Medulla oblongata (tissue), 1 donor: ENCODE measurements around the gene WDR88.
"Not testable (repeated sequence)": the region's sequence is repeated elsewhere in the genome, so short reads cannot be mapped to it uniquely, and the experiment has no call there.

Experiments used
- DNase-seq: peaks from one replicate; pipeline ENCODE4 v3.0.0-alpha.2; 2015; ENCODE audit errors: extremely low spot score

WDR88 gene

GRCh38 chr19:33196446-33197193, 64.7 kb downstream of the WDR88 start:
- DNase-seq, result no peak

DNA sequence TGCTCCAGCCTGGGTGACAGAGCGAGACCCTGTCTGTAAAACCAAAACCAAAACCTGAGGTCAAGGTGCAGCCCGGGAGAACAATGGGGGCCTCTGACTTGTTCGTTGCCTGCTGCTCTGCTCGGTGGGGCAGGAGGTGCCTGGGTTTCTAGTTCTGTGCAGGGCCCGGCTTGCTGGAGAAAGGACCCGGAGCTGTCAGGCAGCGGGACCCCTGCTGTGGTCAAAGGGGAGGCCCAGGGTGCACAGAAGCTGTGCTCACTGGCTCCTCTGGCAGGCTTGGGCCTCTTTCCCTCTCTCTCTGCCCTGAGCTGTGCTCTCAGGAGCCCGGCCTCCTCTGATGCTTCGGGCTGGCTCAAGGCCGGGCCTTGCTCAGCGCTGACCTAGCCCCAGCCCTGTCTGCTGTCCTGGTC, 65.7 kb downstream of the WDR88 start:
- DNase-seq, result no peak

- DNase-seq, result no peak
These were observed 66.3 kb downstream of the WDR88 start for GRCh38 chr19:33198169-33198568.

- no peak for DNase-seq
These were observed 67.7 kb downstream of the WDR88 start for GRCh38 chr19:33199441-33200265.

DNA sequence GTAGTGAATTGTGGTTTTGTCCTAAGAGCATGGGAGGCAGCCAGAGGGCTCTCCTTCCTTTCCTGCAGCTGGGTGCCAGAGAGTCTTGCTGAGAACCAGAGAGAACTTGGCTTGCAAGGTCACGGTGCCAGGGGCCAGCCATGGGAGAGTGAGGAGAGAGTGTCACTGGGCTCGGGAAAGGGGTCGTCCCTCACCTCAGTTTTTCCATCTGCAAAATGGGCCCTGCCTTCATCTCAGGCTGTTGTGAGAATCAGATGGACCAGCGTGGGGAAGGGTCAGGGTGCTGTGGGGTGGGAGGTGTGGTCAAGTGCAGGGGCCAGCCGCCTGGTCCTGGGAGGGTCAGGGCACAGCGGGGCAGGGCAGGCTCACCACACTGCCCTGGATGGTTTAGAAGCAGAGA, 69.6 kb downstream of the WDR88 start:
- no peak for DNase-seq

GRCh38 chr19:33201886-33202545, 70.1 kb downstream of the WDR88 start:
- DNase-seq, result no peak

GRCh38 chr19:33202546-33203507, 70.9 kb downstream of the WDR88 start:
- DNase-seq, result no peak

DNA sequence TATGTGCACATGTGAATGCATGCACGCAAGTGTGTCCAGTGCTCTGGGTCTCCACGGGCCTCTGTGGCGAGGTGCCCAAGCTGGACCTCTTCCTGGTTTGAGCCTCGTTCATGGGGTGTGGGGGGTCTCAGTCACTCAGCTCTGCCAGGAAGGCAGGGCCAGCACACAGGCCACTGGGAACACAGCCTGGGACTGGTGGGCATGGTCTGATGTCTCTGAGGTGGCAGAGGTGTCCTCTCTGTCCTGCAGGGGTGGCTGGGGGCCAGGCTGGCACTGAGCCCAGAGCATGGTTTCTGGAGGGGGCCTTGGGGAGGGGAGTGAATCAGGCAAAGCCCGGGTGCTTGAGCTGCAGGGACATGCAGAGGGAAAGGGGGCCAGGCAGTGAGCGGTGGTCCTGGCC, 71.6 kb downstream of the WDR88 start:
- no peak for DNase-seq

DNA sequence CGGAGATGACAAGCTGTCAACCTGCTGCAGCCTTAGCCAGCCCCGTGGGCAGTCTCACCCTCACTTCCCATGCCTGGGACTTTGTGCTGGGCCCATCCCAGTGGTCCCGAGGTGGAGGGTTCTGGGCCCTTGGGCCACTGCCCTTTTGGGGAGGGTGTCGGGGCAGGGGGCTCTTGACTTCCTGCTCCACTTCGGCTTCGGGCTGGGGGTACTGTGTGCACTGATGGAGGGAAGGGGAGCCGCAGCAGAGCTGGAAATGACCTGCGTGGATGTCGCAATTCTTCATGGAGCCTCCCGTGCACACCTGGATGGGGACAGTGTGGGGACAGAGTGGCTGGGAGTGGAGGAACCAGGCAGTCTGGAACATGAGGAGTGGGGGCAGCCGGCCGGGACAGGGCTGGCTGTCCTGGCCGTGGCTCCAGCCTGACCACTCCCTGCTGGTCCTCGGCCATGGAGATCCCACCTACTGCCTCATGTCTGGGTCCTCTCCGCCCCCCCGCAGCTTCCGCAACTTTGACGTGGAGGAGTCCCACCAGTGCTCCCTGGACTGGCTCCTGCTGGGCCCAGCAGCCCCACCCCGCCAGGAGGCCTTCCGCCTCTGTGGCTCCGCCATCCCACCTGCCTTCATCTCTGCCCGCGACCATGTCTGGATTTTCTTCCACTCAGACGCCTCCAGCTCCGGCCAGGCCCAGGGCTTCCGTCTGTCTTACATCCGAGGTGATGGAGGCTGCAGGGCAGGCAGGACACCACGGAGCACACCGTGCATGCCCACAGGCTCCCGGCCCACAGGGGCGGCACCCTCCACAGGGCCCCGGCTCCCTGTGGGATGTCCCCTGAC, 72.4 kb downstream of the WDR88 start:
- DNase-seq, result no peak

DNA sequence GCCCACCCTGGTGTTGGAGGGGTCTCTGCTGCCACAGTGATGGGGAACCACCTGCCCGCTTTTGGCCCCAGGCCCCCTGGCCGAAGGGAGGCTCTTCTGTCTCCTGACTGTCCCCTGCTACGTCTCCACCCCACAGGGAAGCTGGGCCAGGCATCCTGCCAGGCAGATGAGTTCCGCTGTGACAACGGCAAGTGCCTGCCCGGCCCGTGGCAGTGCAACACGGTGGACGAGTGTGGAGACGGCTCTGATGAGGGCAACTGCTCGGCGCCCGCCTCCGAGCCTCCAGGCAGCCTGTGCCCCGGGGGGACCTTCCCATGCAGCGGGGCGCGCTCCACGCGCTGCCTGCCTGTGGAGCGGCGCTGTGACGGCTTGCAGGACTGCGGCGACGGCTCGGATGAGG, 73.2 kb downstream of the WDR88 start:
- no peak for DNase-seq

DNA sequence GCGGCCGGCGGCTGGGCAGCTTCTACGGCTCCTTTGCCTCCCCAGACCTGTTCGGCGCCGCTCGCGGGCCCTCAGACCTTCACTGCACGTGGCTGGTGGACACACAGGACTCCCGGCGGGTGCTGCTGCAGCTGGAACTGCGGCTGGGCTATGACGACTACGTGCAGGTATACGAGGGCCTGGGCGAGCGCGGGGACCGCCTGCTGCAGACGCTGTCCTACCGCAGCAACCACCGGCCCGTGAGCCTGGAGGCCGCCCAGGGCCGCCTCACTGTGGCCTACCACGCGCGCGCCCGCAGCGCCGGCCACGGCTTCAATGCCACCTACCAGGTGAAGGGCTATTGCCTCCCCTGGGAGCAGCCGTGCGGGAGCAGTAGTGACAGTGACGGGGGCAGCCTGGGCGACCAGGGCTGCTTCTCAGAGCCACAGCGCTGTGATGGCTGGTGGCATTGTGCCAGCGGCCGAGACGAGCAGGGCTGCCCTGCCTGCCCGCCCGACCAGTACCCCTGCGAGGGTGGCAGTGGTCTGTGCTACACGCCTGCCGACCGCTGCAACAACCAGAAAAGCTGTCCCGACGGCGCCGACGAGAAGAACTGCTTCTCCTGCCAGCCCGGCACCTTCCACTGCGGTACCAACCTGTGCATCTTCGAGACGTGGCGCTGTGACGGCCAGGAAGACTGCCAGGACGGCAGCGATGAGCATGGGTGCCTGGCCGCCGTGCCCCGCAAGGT, 73.8 kb downstream of the WDR88 start:
- no peak for DNase-seq

- no peak for DNase-seq
These were observed 74.5 kb downstream of the WDR88 start for GRCh38 chr19:33206261-33207039.

DNA sequence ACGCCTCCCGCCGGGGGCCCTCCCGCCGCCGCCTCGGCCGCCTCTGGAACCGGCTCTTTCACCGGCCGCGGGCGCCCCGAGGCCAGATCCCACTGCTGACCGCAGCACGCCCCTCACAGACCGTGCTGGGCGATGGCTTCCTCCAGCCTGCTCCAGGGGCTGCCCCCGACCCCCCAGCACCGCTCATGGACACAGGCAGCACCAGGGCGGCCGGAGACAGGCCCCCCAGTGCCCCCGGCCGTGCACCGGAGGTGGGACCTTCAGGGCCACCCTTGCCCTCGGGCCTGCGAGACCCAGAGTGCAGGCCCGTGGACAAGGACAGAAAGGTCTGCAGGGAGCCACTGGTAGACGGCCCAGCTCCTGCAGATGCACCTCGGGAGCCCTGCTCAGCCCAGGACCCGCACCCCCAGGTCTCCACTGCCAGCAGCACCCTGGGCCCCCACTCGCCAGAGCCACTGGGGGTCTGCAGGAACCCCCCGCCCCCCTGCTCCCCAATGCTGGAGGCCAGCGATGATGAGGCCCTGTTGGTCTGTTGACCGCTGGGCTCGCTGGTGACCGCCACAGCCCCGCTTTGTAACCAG, 75.2 kb downstream of the WDR88 start:
- DNase-seq, result no peak

GRCh38 chr19:33207903-33208302, 76.0 kb downstream of the WDR88 start:
- DNase-seq, result no peak

DNA sequence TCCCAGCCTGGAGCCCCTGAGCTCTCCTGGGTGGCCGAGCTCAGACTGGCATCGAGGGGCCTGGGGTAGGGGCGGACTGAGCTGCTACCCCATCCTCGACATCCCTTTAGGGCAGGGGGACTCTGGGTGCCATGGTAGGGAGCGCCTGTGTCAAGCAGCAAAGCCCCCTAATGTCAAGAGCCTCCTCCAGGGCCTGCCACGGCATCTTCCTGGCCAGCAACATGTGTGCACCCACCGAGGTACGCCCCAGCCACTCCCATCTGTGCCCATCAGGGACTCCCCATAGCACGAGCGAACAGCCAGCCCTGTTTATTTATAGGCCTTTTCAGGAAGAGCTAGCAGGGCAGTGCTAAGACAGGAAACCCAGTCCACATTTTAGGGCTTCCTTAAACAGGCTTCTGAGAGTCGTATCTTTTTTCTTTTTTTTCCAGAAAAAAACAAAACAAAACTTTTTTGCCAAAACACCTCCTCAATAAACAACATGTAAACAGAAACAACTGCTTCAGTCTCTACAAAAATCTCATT, 76.5 kb downstream of the WDR88 start:
- peak; percentile 16 for DNase-seq

- peak; percentile 23 for DNase-seq
These were observed 77.3 kb downstream of the WDR88 start for GRCh38 chr19:33208904-33209849.

GRCh38 chr19:33209850-33210230, 77.9 kb downstream of the WDR88 start:
- not testable (repeated sequence) for DNase-seq
